Stomach (tissue), 4 donors: ENCODE measurements around the gene TENT5C.

Experiments used
- EP300 ChIP-seq: sonication (generic); formaldehyde crosslinking; IDR thresholded peaks from one replicate; pipeline ENCODE4 v1.6.1; 2017; ENCODE audit warnings: antibody characterized with exemption
- POLR2A ChIP-seq, 4 donors: fragments of 450-650 bp; IDR thresholded peaks; one replicate each; pipeline ENCODE4 v1.6.1; 2016; ENCODE audit warnings: antibody characterized with exemption in 4 of 4, control low read depth in 2 of 4, mild to moderate bottlenecking in 1 of 4, moderate library complexity in 1 of 4
- POLR2AphosphoS5 ChIP-seq, 3 donors: sonication (generic); formaldehyde crosslinking; IDR thresholded peaks; one replicate each; pipeline ENCODE4 v1.6.1; 2016; ENCODE audit warnings: antibody characterized with exemption in 3 of 3
- TF ChIP-seq, protein P1 (sequence below), 7 experiments: fragments of 450-650 bp in 4 of 7; fragments of 200-600 bp in 3 of 7; sonication (generic) in 3 of 7; IDR thresholded peaks; one replicate each; pipeline ENCODE4 v1.5.1; 2016 to 2019; ENCODE audit warnings: antibody characterized with exemption in 7 of 7, control low read depth in 2 of 7, mild to moderate bottlenecking in 1 of 7

DNA sequence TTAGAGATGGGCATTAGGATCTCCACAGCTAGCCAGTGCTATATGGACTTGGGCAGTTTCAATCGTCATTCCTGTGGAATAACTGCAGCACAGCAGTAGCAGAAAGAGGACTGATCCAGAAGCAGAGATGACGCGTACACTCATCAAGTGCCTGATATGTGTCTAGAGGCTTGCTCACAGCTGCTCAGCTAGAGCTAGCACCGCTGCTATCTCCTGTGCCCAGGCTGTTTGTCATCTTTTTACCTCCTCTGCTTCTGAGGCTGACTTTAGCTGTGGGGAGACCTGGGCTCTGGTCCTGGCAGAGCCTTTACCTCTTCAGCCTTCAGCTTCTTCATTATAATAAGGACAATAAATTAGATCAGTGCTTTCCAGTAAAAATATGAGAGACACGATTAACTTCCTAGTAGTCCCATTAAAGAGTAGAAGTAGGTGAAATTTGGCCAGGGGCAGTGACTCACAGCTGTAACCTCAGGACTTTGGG, 5.3 kb downstream of the TENT5C start:
- TF ChIP-seq POLR2AphosphoS5 (IDR thresholded peaks at IDR 0.05) (no peak), POLR2A (IDR thresholded peaks at IDR 0.05) (no peak), EP300 (no peak)
- TF ChIP-seq, protein P1, sequence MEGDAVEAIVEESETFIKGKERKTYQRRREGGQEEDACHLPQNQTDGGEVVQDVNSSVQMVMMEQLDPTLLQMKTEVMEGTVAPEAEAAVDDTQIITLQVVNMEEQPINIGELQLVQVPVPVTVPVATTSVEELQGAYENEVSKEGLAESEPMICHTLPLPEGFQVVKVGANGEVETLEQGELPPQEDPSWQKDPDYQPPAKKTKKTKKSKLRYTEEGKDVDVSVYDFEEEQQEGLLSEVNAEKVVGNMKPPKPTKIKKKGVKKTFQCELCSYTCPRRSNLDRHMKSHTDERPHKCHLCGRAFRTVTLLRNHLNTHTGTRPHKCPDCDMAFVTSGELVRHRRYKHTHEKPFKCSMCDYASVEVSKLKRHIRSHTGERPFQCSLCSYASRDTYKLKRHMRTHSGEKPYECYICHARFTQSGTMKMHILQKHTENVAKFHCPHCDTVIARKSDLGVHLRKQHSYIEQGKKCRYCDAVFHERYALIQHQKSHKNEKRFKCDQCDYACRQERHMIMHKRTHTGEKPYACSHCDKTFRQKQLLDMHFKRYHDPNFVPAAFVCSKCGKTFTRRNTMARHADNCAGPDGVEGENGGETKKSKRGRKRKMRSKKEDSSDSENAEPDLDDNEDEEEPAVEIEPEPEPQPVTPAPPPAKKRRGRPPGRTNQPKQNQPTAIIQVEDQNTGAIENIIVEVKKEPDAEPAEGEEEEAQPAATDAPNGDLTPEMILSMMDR (IDR thresholded peaks at IDR 0.05) = no peak
